ENCODE data around the gene ANTXR1.

Gene ANTXR1

GRCh38 chr2:69188182-69188900, 175.4 kb downstream of the ANTXR1 start:
- no peak for DNase-seq

GRCh38 chr2:69190743-69191404, 177.9 kb downstream of the ANTXR1 start:
- no peak for DNase-seq

- no peak for DNase-seq
Measured at GRCh38 chr2:69191634-69192033, 178.7 kb downstream of the ANTXR1 start.

DNA sequence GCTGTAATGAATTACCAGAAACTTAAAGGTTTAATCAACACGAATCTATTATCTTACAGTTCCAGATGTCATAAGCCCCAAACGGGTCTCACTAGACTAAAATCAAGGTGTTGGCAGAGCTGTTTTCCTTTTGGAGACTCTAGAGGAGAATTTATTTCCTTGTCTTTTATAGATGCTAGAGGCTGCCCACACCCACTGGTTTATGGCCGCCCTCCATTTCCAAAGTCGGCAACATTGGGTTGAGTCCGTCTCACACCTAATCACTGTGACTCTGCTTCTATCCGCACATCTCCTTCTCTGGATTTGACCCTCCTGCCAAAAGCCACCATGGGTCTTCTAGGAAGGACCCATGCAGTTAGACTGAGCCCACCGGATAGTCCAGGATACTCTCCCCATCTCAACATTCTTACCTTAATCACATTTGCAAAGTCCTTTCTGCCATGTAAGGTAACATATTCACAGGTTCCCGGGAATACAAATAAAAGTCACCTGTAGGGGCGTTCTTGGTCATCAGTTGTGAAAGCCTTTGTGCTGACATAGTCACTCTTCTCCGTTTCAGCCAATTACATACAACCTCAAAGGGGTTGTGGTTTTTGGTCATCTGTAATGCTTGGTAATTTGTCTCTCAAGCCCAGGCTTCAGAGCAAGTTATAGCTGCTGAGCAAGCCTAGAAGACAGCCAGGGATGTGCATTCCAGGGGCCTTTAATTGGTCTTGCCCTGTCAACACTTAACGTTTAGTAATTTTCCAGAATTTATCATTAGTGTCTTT, 179.4 kb downstream of the ANTXR1 start:
- DNase-seq = no peak

- DNase-seq = no peak
Measured at GRCh38 chr2:69195706-69196105, 182.7 kb downstream of the ANTXR1 start.

DNA sequence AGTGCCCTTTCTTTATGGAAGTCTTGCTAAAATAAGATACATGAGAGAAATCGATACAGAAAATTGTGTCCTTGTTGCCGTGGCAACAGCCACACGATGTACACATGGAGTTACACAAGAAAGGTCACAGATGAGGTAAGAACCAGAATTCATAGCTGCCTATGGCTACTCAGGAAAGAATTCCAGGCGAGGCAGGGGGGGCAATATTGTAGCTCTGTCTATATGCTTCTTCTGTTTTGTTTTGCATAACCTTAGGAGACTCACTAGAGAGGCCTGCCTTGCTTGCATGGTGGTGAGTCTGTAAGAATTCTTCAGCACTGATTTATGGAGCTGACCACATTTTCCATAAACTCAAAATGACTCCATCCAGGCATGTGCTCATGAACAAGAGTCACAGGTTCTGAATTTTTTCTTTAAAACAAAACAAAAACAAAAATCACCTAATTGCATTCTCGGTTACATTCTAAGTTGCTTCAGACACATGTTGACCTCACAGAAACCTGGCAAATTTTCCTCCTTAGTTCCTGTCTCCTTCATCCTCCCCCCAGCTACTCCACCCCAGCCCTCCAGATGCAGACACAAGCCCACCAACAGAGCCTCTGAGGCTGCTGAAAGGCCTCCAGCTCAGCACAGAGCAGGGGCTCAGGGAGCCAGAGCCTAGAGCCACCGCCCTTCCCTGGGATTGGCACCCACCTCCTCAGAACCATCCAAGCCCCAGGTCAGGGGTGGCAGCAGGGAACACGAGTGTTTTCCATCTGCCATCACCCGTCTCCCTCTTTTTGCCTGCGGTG, 183.5 kb downstream of the ANTXR1 start:
- no peak for DNase-seq

DNA sequence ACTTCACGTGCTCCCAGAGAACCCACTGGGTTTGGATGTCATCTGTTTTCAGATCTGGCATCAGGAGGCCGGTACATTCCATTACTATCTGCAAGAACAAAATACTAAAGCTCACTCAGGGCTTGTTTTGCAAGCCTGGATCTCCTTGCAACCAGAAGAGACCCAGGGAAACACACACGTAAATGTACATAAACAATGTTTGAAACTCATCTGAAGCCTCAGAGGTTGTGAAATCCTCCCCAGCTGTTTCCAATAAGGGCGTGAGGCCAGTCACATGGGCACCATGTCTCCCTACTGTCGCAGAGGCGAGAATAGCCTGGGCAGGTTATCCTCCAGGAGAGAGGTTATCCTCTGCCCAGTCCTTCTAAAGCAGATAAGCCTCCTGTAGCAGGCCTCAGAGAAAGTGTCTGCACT, 187.1 kb downstream of the ANTXR1 start:
- DNase-seq = no peak

- no peak for DNase-seq
Measured at GRCh38 chr2:69201259-69201658, 188.3 kb downstream of the ANTXR1 start.

DNA sequence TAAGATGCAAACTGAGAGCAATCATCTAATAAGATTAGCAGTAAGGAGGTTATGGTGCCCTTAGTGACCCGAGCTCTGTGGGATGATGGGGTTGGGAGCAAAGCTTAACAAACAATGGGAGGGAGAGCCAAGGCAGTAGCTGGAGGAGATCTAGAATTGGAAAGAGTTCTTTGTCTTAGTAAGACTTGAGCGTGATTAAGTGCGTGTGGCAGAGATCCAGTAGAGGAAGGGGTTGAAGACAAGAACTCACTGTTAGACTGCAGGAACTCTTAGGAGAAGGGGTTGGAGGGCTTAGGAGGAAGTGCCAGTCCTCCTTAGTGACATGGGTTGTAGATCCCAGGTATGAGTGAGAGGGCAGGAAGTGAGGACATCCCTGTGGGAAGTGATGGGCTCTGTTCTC, 189.3 kb downstream of the ANTXR1 start:
- no peak for DNase-seq

- DNase-seq = no peak
Measured at GRCh38 chr2:69203166-69203985, 190.4 kb downstream of the ANTXR1 start.

- no peak for DNase-seq
Measured at GRCh38 chr2:69204654-69205053, 191.7 kb downstream of the ANTXR1 start.

- DNase-seq = no peak
Measured at GRCh38 chr2:69205076-69205475, 192.1 kb downstream of the ANTXR1 start.

DNA sequence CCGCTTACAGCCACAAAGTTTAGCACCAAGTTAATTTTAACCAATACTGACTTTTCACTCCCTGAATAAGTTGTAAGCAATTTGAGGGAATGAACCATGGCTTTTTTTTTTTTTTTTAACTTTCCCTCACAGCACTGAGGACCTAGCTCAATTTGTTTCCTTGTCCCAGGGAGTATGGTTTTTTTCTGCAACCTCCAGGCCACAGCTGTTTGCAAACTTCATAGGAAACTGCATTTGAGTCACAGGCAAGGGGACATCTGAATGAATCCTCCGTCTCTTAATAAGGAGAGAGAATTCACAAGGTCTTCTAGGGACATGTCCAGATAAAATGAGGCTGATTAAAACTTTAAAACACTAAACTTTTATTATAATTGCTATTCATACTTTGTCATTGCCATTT, 192.5 kb downstream of the ANTXR1 start:
- DNase-seq = no peak

DNA sequence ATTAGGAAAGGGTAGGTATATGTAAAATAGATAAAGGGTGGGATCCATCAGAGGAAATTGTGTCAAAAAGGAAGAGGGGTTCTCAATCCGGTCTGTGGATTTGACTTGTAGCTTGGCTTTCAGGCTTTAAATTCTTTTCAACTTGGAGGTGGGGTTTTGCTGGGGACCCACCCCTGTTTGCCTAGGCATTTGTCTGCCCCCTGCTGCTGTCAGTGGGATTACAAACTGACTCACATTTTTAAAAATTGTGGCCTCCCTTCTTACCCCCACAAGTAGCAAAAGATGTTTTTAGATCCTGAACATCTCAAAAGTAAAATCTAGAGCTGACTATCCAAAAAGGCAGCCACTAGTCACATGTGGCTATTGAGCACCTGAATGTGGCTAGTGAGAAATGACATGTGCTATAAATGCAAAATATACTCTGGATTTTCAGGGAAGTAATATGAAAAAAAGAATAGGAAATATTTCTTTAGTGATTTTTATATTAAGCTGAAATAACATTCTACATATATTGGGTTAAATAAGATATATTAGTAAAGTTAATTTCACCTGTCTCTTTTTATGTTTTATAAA, 195.1 kb downstream of the ANTXR1 start:
- no peak for DNase-seq

DNA sequence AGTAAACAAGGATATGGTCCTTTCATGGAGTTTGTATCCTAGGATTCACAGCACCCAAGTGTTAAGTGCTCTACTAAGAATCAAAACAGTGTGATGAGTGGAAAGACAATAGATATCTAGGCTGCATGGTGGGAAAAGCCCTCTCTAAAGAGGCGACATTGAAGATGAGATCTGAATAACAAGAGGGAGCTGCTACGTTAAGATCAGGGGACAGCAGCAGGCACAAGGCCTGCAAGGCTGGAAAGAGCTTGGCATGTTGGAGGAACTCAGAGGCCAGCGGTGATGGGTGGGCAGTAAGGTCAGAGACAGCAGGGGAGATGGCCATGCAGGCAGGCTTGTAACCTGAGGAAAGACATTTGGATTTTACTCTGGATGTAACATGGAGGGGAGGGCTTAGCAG, 196.5 kb downstream of the ANTXR1 start:
- no peak for DNase-seq

DNA sequence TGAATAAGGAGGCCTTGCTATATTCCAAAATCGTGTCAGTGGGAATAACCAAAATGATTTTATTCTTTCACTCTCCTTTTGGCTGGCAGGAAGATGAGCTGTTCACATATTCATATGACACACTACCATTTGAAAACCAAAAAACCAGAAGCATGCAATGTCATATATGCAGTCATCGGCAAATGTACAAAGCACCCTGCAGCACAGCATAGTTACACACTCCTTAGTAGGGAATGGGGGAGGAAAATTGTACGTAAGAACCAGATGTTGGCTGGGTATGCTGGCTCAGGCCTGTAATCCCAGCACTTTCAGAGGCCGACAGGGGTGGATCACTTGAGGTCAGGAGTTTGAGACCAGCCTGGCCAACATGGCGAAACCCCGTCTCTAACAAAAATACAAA, 197.4 kb downstream of the ANTXR1 start:
- DNase-seq = no peak

- no peak for DNase-seq
Measured at GRCh38 chr2:69211048-69211447, 198.1 kb downstream of the ANTXR1 start.

GRCh38 chr2:69211686-69212085, 198.7 kb downstream of the ANTXR1 start:
- no peak for DNase-seq

GRCh38 chr2:69212238-69213028, 199.5 kb downstream of the ANTXR1 start:
- DNase-seq = no peak

- no peak for DNase-seq
Measured at GRCh38 chr2:69213201-69213600, 200.2 kb downstream of the ANTXR1 start.

- no peak for DNase-seq
Measured at GRCh38 chr2:69213782-69214181, 200.8 kb downstream of the ANTXR1 start.
